Measurements from ENCODE around the gene SLC46A1. TPM values are rescaled to one million over a fixed set of nuclear protein-coding genes. Genes with fewer than 3 reads are reported as not detected.

Gene SLC46A1
- total and polyA plus RNA-seq, 2 of the 13 experiments (the other 11 are each of a cell fraction or from before 2014, with no cell fraction given), result 19.6 to 22.6 TPM

- 0 out of 2 replicates have a peak, but pooled peaks have one; percentile 25 for TF ChIP-seq ZNF710 (CRISPR knock-in tag; IDR thresholded peaks at IDR 0.05; ENCODE audit: borderline replicate concordance)
- peak; percentile 40; the same call in 1 of the 2 replicates for TF ChIP-seq ZNF605 (CRISPR knock-in tag; IDR thresholded peaks at IDR 0.05)
- no peak for TF ChIP-seq MXI1 (IDR thresholded peaks at IDR 0.05; ENCODE audit: borderline replicate concordance, low read depth, low read length)
- TF ChIP-seq CBX5 (CRISPR knock-in tag; IDR thresholded peaks at IDR 0.05; ENCODE audit: borderline replicate concordance), result 0 out of 2 replicates have a peak, but pooled peaks have one; percentile 55
- TF ChIP-seq REL (CRISPR knock-in tag; conservative IDR thresholded peaks at IDR 0.05), result no peak
- TF ChIP-seq ZFP37 (CRISPR knock-in tag; IDR thresholded peaks at IDR 0.05; ENCODE audit: borderline replicate concordance), result no peak
- TF ChIP-seq ZNF350 (CRISPR knock-in tag; IDR thresholded peaks at IDR 0.05; ENCODE audit: borderline replicate concordance, low read depth), result peak; percentile 56; the same call in 1 of the 2 replicates
- peak; percentile 66 for TF ChIP-seq SAP130 (CRISPR knock-in tag; IDR thresholded peaks at IDR 0.05; ENCODE audit: low read depth)
- TF ChIP-seq ZBTB26 (CRISPR knock-in tag; IDR thresholded peaks at IDR 0.05; ENCODE audit: borderline replicate concordance), result peak; percentile 28; the same call in 1 of the 2 replicates
- 0 out of 2 replicates have a peak, but pooled peaks have one; percentile 36 for TF ChIP-seq HNF1B (CRISPR knock-in tag; IDR thresholded peaks at IDR 0.05)
- TF ChIP-seq MXD1 (CRISPR knock-in tag; IDR thresholded peaks at IDR 0.05), result 0 out of 2 replicates have a peak, but pooled peaks have one; percentile 30
- no peak for TF ChIP-seq IRX3 (CRISPR knock-in tag; IDR thresholded peaks at IDR 0.05; ENCODE audit: borderline replicate concordance, low read depth)
- TF ChIP-seq ZIK1 (CRISPR knock-in tag; IDR thresholded peaks at IDR 0.05; ENCODE audit: borderline replicate concordance, low read depth), result peak; percentile 72; the same call in 1 of the 2 replicates
- 0 out of 2 replicates have a peak, but pooled peaks have one; percentile 35 for TF ChIP-seq ZNF644 (CRISPR knock-in tag; IDR thresholded peaks at IDR 0.05; ENCODE audit: low read depth)
- TF ChIP-seq KDM5A (IDR thresholded peaks at IDR 0.05; ENCODE audit: borderline replicate concordance, low read length), result no peak
- TF ChIP-seq NFYB (CRISPR knock-in tag; IDR thresholded peaks at IDR 0.05), result 0 out of 2 replicates have a peak, but pooled peaks have one; percentile 15
- no peak for TF ChIP-seq CSRNP1 (CRISPR knock-in tag; IDR thresholded peaks at IDR 0.05)
- TF ChIP-seq MTERF4 (CRISPR knock-in tag; IDR thresholded peaks at IDR 0.05), result peak; percentile 66; the same call in 1 of the 2 replicates
- 0 out of 2 replicates have a peak, but pooled peaks have one; percentile 41 for TF ChIP-seq KAT7 (CRISPR knock-in tag; IDR thresholded peaks at IDR 0.05; ENCODE audit: borderline replicate concordance)
- TF ChIP-seq ZNF225 (CRISPR knock-in tag; IDR thresholded peaks at IDR 0.05), result no peak
- no peak for TF ChIP-seq SPEN (CRISPR knock-in tag; IDR thresholded peaks at IDR 0.05; ENCODE audit: low read depth)
These were observed 10.8 kb upstream of the SLC46A1 start (continued) for GRCh38 chr17:28416703-28417311.
